Spleen (tissue), 7 donors: Measurements from ENCODE around the gene CWC25.

Source experiments
- CTCF ChIP-seq, 11 experiments: fragments of 200-600 bp in 7 of 11; fragments of 450-650 bp in 4 of 11; sonication (generic) in 4 of 11; IDR thresholded peaks in 8 of 11; conservative IDR thresholded peaks in 3 of 11; 1 replicate in 7 of 11; 2 replicates in 4 of 11; pipeline versions ENCODE4 v1.4.0 to v1.8.0; 2016 to 2021; ENCODE audit warnings: antibody characterized with exemption in 11 of 11, inconsistent platforms in 4 of 11, mild to moderate bottlenecking in 1 of 11
- POLR2A ChIP-seq, 3 donors: fragments of 450-650 bp; IDR thresholded peaks; one replicate each; pipeline ENCODE4 v1.5.1; 2017; ENCODE audit warnings: antibody characterized with exemption in 3 of 3, mild to moderate bottlenecking in 1 of 3
- POLR2AphosphoS5 ChIP-seq, 3 donors: sonication (generic); formaldehyde crosslinking; IDR thresholded peaks; one replicate each; pipeline ENCODE4 v1.5.1; 2017; ENCODE audit warnings: antibody characterized with exemption in 3 of 3
- donor health status: DM: no; HTN: no; CAD: no; lungs with moderate emphysema.
- donor health status: DM: no; HTN: no; CAD: no.
- donor health status: DM: no; HTN: no; CAD: no.

DNA sequence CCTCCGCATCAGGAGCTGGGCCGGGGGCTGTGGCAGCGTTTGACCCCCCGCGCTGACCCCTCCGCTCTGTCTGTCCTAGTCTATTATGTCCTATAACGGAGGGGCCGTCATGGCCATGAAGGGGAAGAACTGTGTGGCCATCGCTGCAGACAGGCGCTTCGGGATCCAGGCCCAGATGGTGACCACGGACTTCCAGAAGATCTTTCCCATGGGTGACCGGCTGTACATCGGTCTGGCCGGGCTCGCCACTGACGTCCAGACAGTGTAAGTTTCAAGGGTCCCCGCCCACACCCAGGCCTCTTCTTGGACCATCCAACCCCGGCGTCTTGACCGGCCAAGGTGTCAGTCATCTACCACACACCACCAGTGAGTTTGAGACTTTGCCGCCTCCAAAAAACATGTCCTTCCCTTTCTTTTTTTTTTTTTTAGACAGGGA, 72.0 kb downstream of the CWC25 start:
- TF ChIP-seq POLR2A (IDR thresholded peaks at IDR 0.05) (no peak), CTCF (IDR thresholded peaks at IDR 0.05 in 8 of 11, conservative IDR thresholded peaks at IDR 0.05 in 3 of 11) (no peak), POLR2AphosphoS5 (IDR thresholded peaks at IDR 0.05) (no peak)
